Spleen (tissue), 7 donors: ENCODE measurements around the gene DOCK10.

Experiments used
- POLR2A ChIP-seq, 3 donors: fragments of 450-650 bp; IDR thresholded peaks; one replicate each; pipeline ENCODE4 v1.5.1; 2017; ENCODE audit warnings: antibody characterized with exemption in 3 of 3, mild to moderate bottlenecking in 1 of 3
- POLR2AphosphoS5 ChIP-seq, 3 donors: sonication (generic); formaldehyde crosslinking; IDR thresholded peaks; one replicate each; pipeline ENCODE4 v1.5.1; 2017; ENCODE audit warnings: antibody characterized with exemption in 3 of 3
- TF ChIP-seq, protein P1 (sequence below), 11 experiments: fragments of 200-600 bp in 7 of 11; fragments of 450-650 bp in 4 of 11; sonication (generic) in 4 of 11; IDR thresholded peaks in 8 of 11; conservative IDR thresholded peaks in 3 of 11; 1 replicate in 7 of 11; 2 replicates in 4 of 11; pipeline versions ENCODE4 v1.4.0 to v1.8.0; 2016 to 2021; ENCODE audit warnings: antibody characterized with exemption in 11 of 11, inconsistent platforms in 4 of 11, mild to moderate bottlenecking in 1 of 11
- donor health status: DM: no; HTN: no; CAD: no; lungs with moderate emphysema.
- donor health status: DM: no; HTN: no; CAD: no.
- donor health status: DM: no; HTN: no; CAD: no.

GRCh38 chr2:225064362-225064761, 22.1 kb upstream of the DOCK10 start:
- TF ChIP-seq, protein P1, sequence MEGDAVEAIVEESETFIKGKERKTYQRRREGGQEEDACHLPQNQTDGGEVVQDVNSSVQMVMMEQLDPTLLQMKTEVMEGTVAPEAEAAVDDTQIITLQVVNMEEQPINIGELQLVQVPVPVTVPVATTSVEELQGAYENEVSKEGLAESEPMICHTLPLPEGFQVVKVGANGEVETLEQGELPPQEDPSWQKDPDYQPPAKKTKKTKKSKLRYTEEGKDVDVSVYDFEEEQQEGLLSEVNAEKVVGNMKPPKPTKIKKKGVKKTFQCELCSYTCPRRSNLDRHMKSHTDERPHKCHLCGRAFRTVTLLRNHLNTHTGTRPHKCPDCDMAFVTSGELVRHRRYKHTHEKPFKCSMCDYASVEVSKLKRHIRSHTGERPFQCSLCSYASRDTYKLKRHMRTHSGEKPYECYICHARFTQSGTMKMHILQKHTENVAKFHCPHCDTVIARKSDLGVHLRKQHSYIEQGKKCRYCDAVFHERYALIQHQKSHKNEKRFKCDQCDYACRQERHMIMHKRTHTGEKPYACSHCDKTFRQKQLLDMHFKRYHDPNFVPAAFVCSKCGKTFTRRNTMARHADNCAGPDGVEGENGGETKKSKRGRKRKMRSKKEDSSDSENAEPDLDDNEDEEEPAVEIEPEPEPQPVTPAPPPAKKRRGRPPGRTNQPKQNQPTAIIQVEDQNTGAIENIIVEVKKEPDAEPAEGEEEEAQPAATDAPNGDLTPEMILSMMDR (IDR thresholded peaks at IDR 0.05 in 8 of 11, conservative IDR thresholded peaks at IDR 0.05 in 3 of 11), result no peak
- no peak for TF ChIP-seq POLR2AphosphoS5 (IDR thresholded peaks at IDR 0.05)
- TF ChIP-seq POLR2A (IDR thresholded peaks at IDR 0.05), result no peak
